OCI-LY1 (cell line): ENCODE data around the gene NCAPD3.

Experiments used
- H2AFZ ChIP-seq: fragments of 200-600 bp; sonication (generic), shearing (Covaris generic); 2 replicates; pipeline ENCODE4 v1.6.0; 2014; ENCODE audit warnings: antibody characterized with exemption, mild to moderate bottlenecking, low read length
- H3F3A ChIP-seq: fragments of 200-600 bp; sonication (generic), shearing (Covaris generic); 2 replicates; pipeline ENCODE4 v1.6.0; 2014; ENCODE audit warnings: mild to moderate bottlenecking, antibody characterized with exemption, low read length, moderate library complexity; ENCODE audit not compliant: insufficient read depth
- H3K27ac ChIP-seq: fragments of 200-600 bp; sonication (generic); 2 replicates; pipeline ENCODE4 v1.5.1; 2014; ENCODE audit warnings: low read length, mixed run types, mild to moderate bottlenecking, low read depth; ENCODE audit not compliant: poor library complexity, severe bottlenecking
- H3K27me3 ChIP-seq: fragments of 200-600 bp; sonication (generic); 2 replicates; pipeline ENCODE4 v1.6.0; 2014; ENCODE audit warnings: antibody characterized with exemption, mild to moderate bottlenecking, low read length, moderate library complexity; ENCODE audit not compliant: insufficient read depth
- H3K36me3 ChIP-seq: fragments of 200-600 bp; sonication (generic); 2 replicates; pipeline ENCODE4 v1.6.1; 2014; ENCODE audit warnings: mild to moderate bottlenecking, antibody characterized with exemption, low read length, moderate library complexity, mixed read lengths; ENCODE audit not compliant: insufficient read depth
- H3K4me1 ChIP-seq: fragments of 200-600 bp; sonication (generic); 2 replicates; pipeline ENCODE4 v1.5.1; 2014; ENCODE audit warnings: mild to moderate bottlenecking, low read length, moderate library complexity; ENCODE audit not compliant: insufficient read depth, severe bottlenecking
- H3K4me2 ChIP-seq: fragments of 200-600 bp; sonication (generic), shearing (Covaris generic); 2 replicates; pipeline ENCODE4 v1.6.1; 2014; ENCODE audit warnings: low read length
- H3K4me3 ChIP-seq: fragments of 200-600 bp; sonication (generic); 2 replicates; pipeline ENCODE4 v1.5.1; 2014; ENCODE audit warnings: low read length, low read depth, mild to moderate bottlenecking, mixed read lengths; ENCODE audit not compliant: poor library complexity, severe bottlenecking
- H3K79me2 ChIP-seq: fragments of 200-600 bp; shearing (Covaris generic); 2 replicates; pipeline ENCODE4 v1.6.1; 2016; ENCODE audit warnings: mixed run types, low read length, mixed read lengths; ENCODE audit not compliant: insufficient read depth
- H3K9ac ChIP-seq: fragments of 200-600 bp; sonication (generic), shearing (Covaris generic); 2 replicates; pipeline ENCODE4 v1.6.1; 2014; ENCODE audit warnings: mild to moderate bottlenecking, low read length, mixed read lengths
- H3K9me2 ChIP-seq: fragments of 200-600 bp; sonication (generic), shearing (Covaris generic); 2 replicates; pipeline ENCODE4 v1.6.1; 2014; ENCODE audit warnings: low read depth, mild to moderate bottlenecking, low read length, mixed read lengths
- H3K9me3 ChIP-seq: fragments of 200-600 bp; shearing (Covaris generic); 2 replicates; pipeline ENCODE4 v1.6.1; 2014; ENCODE audit warnings: low read length, mixed read lengths
- H4K20me1 ChIP-seq: fragments of 200-600 bp; sonication (generic), shearing (Covaris generic); 2 replicates; pipeline ENCODE4 v1.6.0; 2016; ENCODE audit warnings: mild to moderate bottlenecking, low read length; ENCODE audit not compliant: insufficient read depth
- CTCF ChIP-seq: fragments of 200-600 bp; sonication (generic), shearing (Covaris generic); IDR thresholded peaks from 2 replicates; pipeline ENCODE4 v1.5.1; 2017; ENCODE audit warnings: mild to moderate bottlenecking, antibody characterized with exemption, low read length, moderate library complexity, mixed read lengths
- EZH2 ChIP-seq: fragments of 200-600 bp; sonication (generic), shearing (Covaris generic); IDR thresholded peaks from 2 replicates; pipeline ENCODE4 v1.8.0; 2017; ENCODE audit warnings: borderline replicate concordance, mixed run types, mild to moderate bottlenecking, antibody characterized with exemption, low read length, moderate library complexity, mixed read lengths

NCAPD3 gene

DNA sequence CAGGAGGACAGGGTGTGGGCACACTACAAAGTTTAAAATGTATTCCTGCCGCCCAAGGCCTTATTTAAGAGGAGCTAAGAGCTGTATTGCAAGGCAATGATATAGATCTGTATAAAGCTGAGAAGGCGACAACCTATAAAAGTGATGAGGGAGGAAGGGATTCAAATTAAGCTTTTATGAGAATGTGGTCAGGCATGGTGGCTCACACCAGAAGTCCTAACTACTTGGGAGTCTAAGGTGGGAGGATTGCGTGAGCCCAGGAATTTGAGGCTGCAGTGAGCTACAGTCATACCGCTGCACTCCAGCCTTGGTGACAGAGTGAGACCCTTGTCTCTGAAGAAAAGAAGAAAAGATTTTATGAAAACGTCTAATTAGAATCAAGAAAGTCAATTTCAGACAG is 42.7 kb upstream of the NCAPD3 start:
- Histone ChIP-seq H3K4me2 (no peak overlapping the region), H3K27me3 (no peaks in the 10 kb centered on the region), H3K4me1 (no peaks in the 10 kb centered on the region), H3K36me3 (peaks cover 6% of the 10 kb centered on the region; the same call in 1 of the 2 replicates), H3K27ac (no peak overlapping the region), H4K20me1 (no peaks in the 10 kb centered on the region), H3F3A (no peaks in the 10 kb centered on the region), H3K9me2 (no peaks in the 10 kb centered on the region), H2AFZ (no peak overlapping the region), H3K4me3 (no peak overlapping the region), H3K79me2 (no peaks in the 10 kb centered on the region), H3K9me3 (no peaks in the 10 kb centered on the region), H3K9ac (no peak overlapping the region)
- TF ChIP-seq CTCF (no peak), EZH2 (no peak)

DNA sequence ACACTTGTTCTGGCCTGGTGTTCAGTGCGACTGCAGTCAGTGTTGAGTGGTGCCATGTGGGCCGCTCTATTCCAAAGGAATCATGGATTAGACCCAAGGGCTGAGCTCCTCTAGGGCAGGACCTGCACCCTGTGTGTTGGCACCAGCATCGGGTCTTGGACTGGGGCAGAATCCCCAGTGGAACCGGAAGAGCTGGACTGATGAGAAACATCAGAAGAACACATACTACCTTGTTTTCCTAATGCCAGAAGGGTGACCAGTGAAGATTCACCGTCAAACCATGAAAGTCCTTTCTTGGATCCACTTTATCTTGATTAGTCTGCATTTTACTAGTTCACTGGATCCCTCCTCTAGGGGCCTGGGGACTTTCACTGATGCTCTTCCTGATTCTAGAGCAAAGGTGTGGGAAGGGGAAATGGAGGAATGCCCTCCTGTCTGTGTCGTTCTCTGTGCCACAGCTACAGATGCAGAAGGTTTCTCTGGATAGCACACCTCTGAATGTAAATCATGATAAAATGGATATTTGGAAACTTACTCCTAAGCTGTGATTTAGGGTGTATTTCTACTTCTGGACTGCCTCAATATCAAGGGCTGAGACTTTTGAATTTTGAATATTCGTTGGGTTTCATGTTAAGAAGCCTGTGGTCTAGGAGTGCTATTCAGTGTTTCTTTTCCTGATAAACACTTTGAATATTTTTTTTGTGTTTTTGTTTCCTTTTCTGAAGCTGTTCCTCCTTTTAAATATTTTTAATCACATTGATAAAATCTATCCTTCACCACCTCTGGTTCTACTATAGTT is 41.4 kb upstream of the NCAPD3 start:
- no peaks in the 10 kb centered on the region for H4K20me1 ChIP-seq
- H3K9ac ChIP-seq: no peak overlapping the region
- no peaks in the 10 kb centered on the region for H3K9me2 ChIP-seq
- no peak overlapping the region for H3K4me2 ChIP-seq
- no peaks in the 10 kb centered on the region for H3K9me3 ChIP-seq
- no peaks in the 10 kb centered on the region for H3F3A ChIP-seq
- no peaks in the 10 kb centered on the region for H3K79me2 ChIP-seq
- no peak overlapping the region for H3K4me3 ChIP-seq
- H2AFZ ChIP-seq: no peak overlapping the region
- no peaks in the 10 kb centered on the region for H3K27me3 ChIP-seq
- H3K27ac ChIP-seq: no peak overlapping the region
- no peaks in the 10 kb centered on the region for H3K4me1 ChIP-seq
- H3K36me3 ChIP-seq: peaks cover 6% of the 10 kb centered on the region; the same call in 1 of the 2 replicates
- TF ChIP-seq CTCF: no peak
- TF ChIP-seq EZH2: no peak

- Histone ChIP-seq H2AFZ (no peak overlapping the region), H3K9me2 (no peaks in the 10 kb centered on the region), H3K4me2 (no peak overlapping the region), H3K4me3 (no peak overlapping the region), H3F3A (no peaks in the 10 kb centered on the region), H3K36me3 (peaks cover 20% of the 10 kb centered on the region; the same call in 1 of the 2 replicates), H3K4me1 (no peaks in the 10 kb centered on the region), H3K27me3 (no peaks in the 10 kb centered on the region), H4K20me1 (no peaks in the 10 kb centered on the region), H3K9me3 (no peaks in the 10 kb centered on the region), H3K9ac (no peak overlapping the region), H3K79me2 (no peaks in the 10 kb centered on the region), H3K27ac (no peak overlapping the region)
- TF ChIP-seq EZH2: no peak
- peak; percentile 52 for TF ChIP-seq CTCF
Measured at GRCh38 chr11:134261626-134262488, 38.1 kb upstream of the NCAPD3 start.
